HEK293 (cell line): ENCODE measurements around the gene CLP1.

Experiments
- CTCF ChIP-seq: fragments of 450-650 bp; formaldehyde crosslinking; IDR thresholded peaks from 2 replicates; pipeline ENCODE4 v1.5.1; 2016; ENCODE audit warnings: missing biosample characterization, missing genetic modification characterization
- HOXC10 ChIP-seq: sonication (generic); formaldehyde crosslinking; IDR thresholded peaks from 2 replicates; pipeline ENCODE4 v1.8.1; 2023; ENCODE audit warnings: mild to moderate bottlenecking, missing genetic modification reagents
- MYNN ChIP-seq: fragments of 450-650 bp; formaldehyde crosslinking; IDR thresholded peaks from 2 replicates; pipeline ENCODE4 v1.5.1; 2016; ENCODE audit warnings: missing biosample characterization, missing genetic modification characterization, borderline replicate concordance
- PBX3 ChIP-seq: sonication (generic); formaldehyde crosslinking; IDR thresholded peaks from 2 replicates; pipeline ENCODE4 v1.8.1; 2022; ENCODE audit warnings: mild to moderate bottlenecking, moderate library complexity, missing genetic modification reagents
- PRDM2 ChIP-seq: fragments of 450-650 bp; formaldehyde crosslinking; IDR thresholded peaks from 2 replicates; pipeline ENCODE4 v1.5.1; 2016; ENCODE audit warnings: missing biosample characterization, missing genetic modification characterization, borderline replicate concordance
- ZBTB26 ChIP-seq: fragments of 450-650 bp; formaldehyde crosslinking; optimal IDR thresholded peaks from 2 replicates; pipeline ENCODE3; 2016; ENCODE audit warnings: missing biosample characterization, mild to moderate bottlenecking, missing genetic modification characterization
- ZNF138 ChIP-seq: fragments of 450-650 bp; formaldehyde crosslinking; IDR thresholded peaks from 2 replicates; pipeline ENCODE4 v1.5.1; 2016; ENCODE audit warnings: missing biosample characterization, missing genetic modification characterization, borderline replicate concordance
- ZNF148 ChIP-seq: fragments of 450-650 bp; formaldehyde crosslinking; IDR thresholded peaks from 2 replicates; pipeline ENCODE4 v1.5.0; 2017; ENCODE audit warnings: missing biosample characterization, missing genetic modification characterization, borderline replicate concordance
- ZNF174 ChIP-seq: fragments of 450-650 bp; formaldehyde crosslinking; IDR thresholded peaks from 2 replicates; pipeline ENCODE4 v1.5.0; 2017; ENCODE audit warnings: missing biosample characterization, mild to moderate bottlenecking, missing genetic modification characterization
- ZNF175 ChIP-seq: fragments of 450-650 bp; formaldehyde crosslinking; IDR thresholded peaks from 2 replicates; pipeline ENCODE4 v1.5.1; 2016; ENCODE audit warnings: missing biosample characterization, missing genetic modification characterization
- ZNF292 ChIP-seq: fragments of 450-650 bp; formaldehyde crosslinking; IDR thresholded peaks from 2 replicates; pipeline ENCODE4 v1.5.1; 2016; ENCODE audit warnings: low read depth, missing biosample characterization, missing genetic modification characterization, borderline replicate concordance
- ZNF513 ChIP-seq: fragments of 450-650 bp; IDR thresholded peaks from 2 replicates; pipeline ENCODE4 v1.5.1; 2018; ENCODE audit warnings: missing biosample characterization, missing genetic modification characterization
- ZNF514 ChIP-seq: fragments of 450-650 bp; formaldehyde crosslinking; IDR thresholded peaks from 2 replicates; pipeline ENCODE4 v1.5.1; 2016; ENCODE audit warnings: missing biosample characterization, missing genetic modification characterization

- no peak for TF ChIP-seq ZNF138 (tag by site-specific recombination)
- no peak for TF ChIP-seq ZNF148
- TF ChIP-seq ZNF292 (tag by site-specific recombination) = no peak
- no peak for TF ChIP-seq ZBTB26 (tag by site-specific recombination)
- TF ChIP-seq HOXC10 (CRISPR knock-in tag) = no peak
- TF ChIP-seq CTCF = no peak
- no peak for TF ChIP-seq MYNN
- TF ChIP-seq PRDM2 = no peak
- TF ChIP-seq ZNF175 (tag by site-specific recombination) = no peak
- no peak for TF ChIP-seq ZNF174 (tag by site-specific recombination)
- TF ChIP-seq PBX3 = no peak
- no peak for TF ChIP-seq ZNF514
- no peak for TF ChIP-seq ZNF513 (tag by site-specific recombination)
Observed at GRCh38 chr11:57709802-57710367, 52.3 kb downstream of the CLP1 start.
